ENCODE measurements around the gene TIMM44.
"Not testable (repeated sequence)": the region's sequence is repeated elsewhere in the genome, so short reads cannot be mapped to it uniquely, and the experiment has no call there.

The TIMM44 gene

GRCh38 chr19:7932276-7932929 lies 11.1 kb downstream of the TIMM44 start:
- H3K27me3 ChIP-seq, result no peaks in the 10 kb centered on the region
- H3K4me3 ChIP-seq, result no peak overlapping the region
- H3K36me3 ChIP-seq, result peaks cover 70 to 90% (median 84%) of the 10 kb centered on the region in 11 experiments
- H3K9ac ChIP-seq, result no peak overlapping the region
- TF ChIP-seq Cebpa-rat (IDR thresholded peaks at IDR 0.05), result no peak
- H3K27ac ChIP-seq, result no peak overlapping the region
- peaks cover 10 to 36% (median 31%) of the 10 kb centered on the region in 10 experiments; a peak in 19 of 20 replicates for H3K4me1 ChIP-seq
- H3K9me3 ChIP-seq (replicated peaks in 1 of 11), result no peaks in the 10 kb centered on the region
- peaks cover 0 to 100% (median 90%) of the 10 kb centered on the region in 11 experiments; a peak in 19 of 22 replicates for H4K20me1 ChIP-seq
- H3K4me2 ChIP-seq, result no peak overlapping the region

DNA sequence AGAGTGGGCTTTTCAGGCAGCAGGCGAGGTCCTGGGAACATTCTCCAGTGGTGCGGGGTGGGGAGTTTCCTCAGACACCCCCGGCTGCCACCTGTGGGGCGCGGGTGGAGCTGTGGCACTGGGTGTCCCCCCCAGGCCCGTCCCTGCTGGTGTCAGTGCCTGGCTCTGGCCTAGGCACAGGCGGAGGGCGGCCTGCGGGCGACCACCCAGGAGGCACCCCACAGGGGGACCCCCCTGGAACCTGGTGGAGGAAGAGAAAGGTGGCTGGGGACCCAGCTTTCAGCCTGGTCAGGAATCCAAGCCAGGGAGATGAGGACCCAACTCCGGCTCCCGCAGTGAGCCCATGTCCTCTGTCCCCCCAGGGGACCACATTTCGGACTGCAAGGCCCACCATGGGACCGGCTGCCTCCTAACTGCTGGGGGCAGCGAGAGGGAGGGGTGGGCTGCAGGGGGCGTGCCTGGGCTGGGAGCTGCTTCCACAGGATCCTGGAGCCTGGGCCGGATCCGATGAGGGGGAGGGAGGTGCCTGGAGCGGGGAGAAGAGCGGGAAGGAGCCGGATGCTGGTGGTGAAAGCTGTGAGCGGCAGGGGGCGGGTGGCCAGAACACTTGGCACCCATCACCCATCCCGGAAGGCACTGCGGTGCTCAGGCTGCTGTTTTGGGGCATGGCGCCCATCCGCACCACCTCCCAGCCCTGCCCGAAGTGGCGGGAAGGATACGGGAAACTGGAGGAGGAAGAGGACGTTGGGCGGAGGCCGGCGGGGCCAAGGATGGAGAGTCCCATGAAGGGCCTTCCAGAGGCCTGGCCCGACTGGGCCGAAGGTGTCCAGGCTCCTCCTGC lies 12.0 kb downstream of the TIMM44 start:
- Histone ChIP-seq H3K9ac (peak overlapping the region in 7 of 11 experiments; percentile 4 to 54 (median 45); a peak in 9 of 22 replicates), H3K4me2 (peak overlapping the region in 9 of 11 experiments; percentile 18 to 59 (median 41); a peak in 15 of 22 replicates), H4K20me1 (peaks cover 0 to 100% (median 89%) of the 10 kb centered on the region in 11 experiments; a peak in 20 of 22 replicates), H3K27me3 (no peaks in the 10 kb centered on the region), H3K36me3 (peaks cover 61 to 89% (median 77%) of the 10 kb centered on the region in 11 experiments), H3K4me3 (no peak overlapping the region), H3K9me3 (replicated peaks in 1 of 11) (no peaks in the 10 kb centered on the region), H3K27ac (0 out of 22 replicates have a peak overlapping the region, but pooled peaks of 1 of the 11 experiments have one; percentile 4), H3K4me1 (peaks cover 11 to 38% (median 32%) of the 10 kb centered on the region in 10 experiments; a peak in 19 of 20 replicates)
- no peak for TF ChIP-seq Cebpa-rat (IDR thresholded peaks at IDR 0.05)

DNA sequence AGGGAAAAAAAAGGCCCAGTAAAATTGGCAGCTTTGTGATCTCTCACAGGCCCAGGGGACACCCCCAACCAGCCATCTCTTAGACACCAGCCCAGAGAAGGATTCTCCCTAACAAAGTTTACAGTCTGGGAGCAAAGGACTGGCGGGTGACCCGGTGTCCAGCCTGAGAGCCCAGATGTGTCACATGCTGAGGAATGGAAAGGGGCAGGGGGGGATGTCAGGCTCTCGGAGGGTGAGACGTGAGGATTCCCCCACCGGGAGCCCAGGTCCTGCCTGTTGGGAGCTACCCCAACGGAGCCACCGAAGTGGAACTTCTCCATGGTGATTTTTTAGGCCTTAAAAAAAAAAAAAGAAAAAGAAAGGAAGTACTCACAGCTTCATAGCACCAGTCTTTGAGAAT lies 12.7 kb downstream of the TIMM44 start:
- H4K20me1 ChIP-seq, result peaks cover 0 to 97% (median 85%) of the 10 kb centered on the region in 11 experiments; a peak in 20 of 22 replicates
- H3K4me2 ChIP-seq, result peak overlapping the region in 8 of 11 experiments; percentile 18 to 59 (median 42); a peak in 13 of 22 replicates
- H3K27ac ChIP-seq, result peak overlapping the region in 3 of 11 experiments; percentile 4 to 35 (median 12); a peak in 1 of 22 replicates
- no peaks in the 10 kb centered on the region for H3K27me3 ChIP-seq
- TF ChIP-seq Cebpa-rat (IDR thresholded peaks at IDR 0.05), result no peak
- H3K9ac ChIP-seq, result peak overlapping the region in 8 of 11 experiments; percentile 4 to 54 (median 40); a peak in 9 of 22 replicates
- no peaks in the 10 kb centered on the region for H3K9me3 ChIP-seq (replicated peaks in 1 of 11)
- no peak overlapping the region for H3K4me3 ChIP-seq
- H3K36me3 ChIP-seq, result peaks cover 54 to 82% (median 70%) of the 10 kb centered on the region in 11 experiments
- H3K4me1 ChIP-seq, result peaks cover 14 to 42% (median 36%) of the 10 kb centered on the region in 10 experiments; a peak in 19 of 20 replicates

DNA sequence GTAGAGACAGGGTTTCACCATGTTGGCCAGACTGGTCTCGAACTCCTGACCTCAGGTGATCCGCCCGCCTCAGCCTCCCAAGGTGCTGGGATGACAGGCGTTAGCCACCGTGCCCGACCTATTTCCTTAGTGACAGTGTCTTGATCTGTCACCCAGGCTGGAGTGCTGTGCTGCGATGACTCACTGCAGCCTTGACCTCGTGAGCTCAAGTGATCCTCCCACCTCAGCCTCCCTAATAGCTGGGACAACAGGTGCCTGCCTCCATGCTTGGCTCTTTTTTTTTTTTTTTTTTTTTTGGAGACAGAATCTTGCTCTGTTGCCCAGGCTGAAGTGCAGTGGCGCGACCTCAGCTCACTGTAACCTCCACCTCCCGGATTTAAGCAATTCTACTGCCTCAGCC lies 13.4 kb downstream of the TIMM44 start:
- H3K4me1 ChIP-seq, result peaks cover 14 to 49% (median 41%) of the 10 kb centered on the region in 10 experiments; a peak in 19 of 20 replicates
- H3K9ac ChIP-seq; H3K9me3 ChIP-seq (replicated peaks in 1 of 11); H3K27ac ChIP-seq; H3K27me3 ChIP-seq; H3K4me3 ChIP-seq: not testable (repeated sequence)
- peaks cover 0 to 90% (median 80%) of the 10 kb centered on the region in 11 experiments; a peak in 20 of 22 replicates for H4K20me1 ChIP-seq
- peak overlapping the region in 7 of 11 experiments; percentile 18 to 59 (median 41); a peak in 10 of 22 replicates for H3K4me2 ChIP-seq
- peaks cover 47 to 75% (median 63%) of the 10 kb centered on the region in 11 experiments for H3K36me3 ChIP-seq

GRCh38 chr19:7928741-7929701 lies 14.4 kb downstream of the TIMM44 start:
- no peak for TF ChIP-seq Cebpa-rat (IDR thresholded peaks at IDR 0.05)
- peak overlapping the region in 4 of 11 experiments; percentile 1 to 27 (median 18); a peak in 1 of 22 replicates for H3K27ac ChIP-seq
- H3K9me3 ChIP-seq (replicated peaks in 1 of 11), result no peaks in the 10 kb centered on the region
- peaks cover 21 to 57% (median 50%) of the 10 kb centered on the region in 10 experiments for H3K4me1 ChIP-seq
- peak overlapping the region in 7 of 11 experiments; percentile 18 to 59 (median 41); a peak in 7 of 22 replicates for H3K4me2 ChIP-seq
- H3K36me3 ChIP-seq, result peaks cover 37 to 65% (median 53%) of the 10 kb centered on the region in 11 experiments
- peaks cover 0 to 12% (median 0%) of the 10 kb centered on the region in 11 experiments; a peak in 4 of 22 replicates for H3K27me3 ChIP-seq
- H3K4me3 ChIP-seq, result no peak overlapping the region
- H4K20me1 ChIP-seq, result peaks cover 0 to 88% (median 82%) of the 10 kb centered on the region in 11 experiments; a peak in 20 of 22 replicates
- H3K9ac ChIP-seq, result peak overlapping the region in 2 of 11 experiments; percentile 17 to 28; a peak in 3 of 22 replicates

DNA sequence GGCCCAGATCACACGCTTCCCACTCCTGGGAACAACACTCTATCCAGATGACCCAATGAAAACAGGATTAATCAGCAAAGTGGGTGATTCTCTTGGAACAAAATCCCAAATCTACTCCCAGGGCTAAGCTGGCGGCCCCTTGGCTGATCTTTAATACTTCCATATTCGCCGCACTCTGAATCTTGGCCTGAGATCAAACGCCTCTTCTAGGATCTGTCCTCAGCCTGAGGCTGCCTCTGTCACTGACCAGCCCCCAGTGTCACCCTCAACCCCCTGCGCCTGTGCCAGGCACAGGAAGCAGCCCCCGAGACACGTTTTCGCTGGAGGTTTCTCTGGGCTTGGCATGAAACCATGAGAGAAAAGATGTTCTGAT lies 15.1 kb downstream of the TIMM44 start:
- H4K20me1 ChIP-seq, result peaks cover 0 to 88% (median 82%) of the 10 kb centered on the region in 11 experiments; a peak in 21 of 22 replicates
- H3K27ac ChIP-seq, result no peak overlapping the region
- no peak for TF ChIP-seq Cebpa-rat (IDR thresholded peaks at IDR 0.05)
- peaks cover 0 to 12% (median 0%) of the 10 kb centered on the region in 11 experiments; a peak in 4 of 22 replicates for H3K27me3 ChIP-seq
- no peak overlapping the region for H3K4me3 ChIP-seq
- peak overlapping the region in 1 of 11 experiments; percentile 17; a peak in 2 of 22 replicates for H3K9ac ChIP-seq
- no peak overlapping the region for H3K4me2 ChIP-seq
- peaks cover 28 to 64% (median 57%) of the 10 kb centered on the region in 10 experiments for H3K4me1 ChIP-seq
- H3K9me3 ChIP-seq (replicated peaks in 1 of 11), result no peaks in the 10 kb centered on the region
- peaks cover 30 to 58% (median 48%) of the 10 kb centered on the region in 11 experiments for H3K36me3 ChIP-seq

GRCh38 chr19:7927605-7928333 lies 15.7 kb downstream of the TIMM44 start:
- Histone ChIP-seq H3K9me3 (replicated peaks in 1 of 11) (no peaks in the 10 kb centered on the region), H3K36me3 (peaks cover 26 to 58% (median 48%) of the 10 kb centered on the region in 11 experiments), H3K27me3 (peaks cover 0 to 12% (median 0%) of the 10 kb centered on the region in 11 experiments; a peak in 4 of 22 replicates), H3K4me3 (no peak overlapping the region), H3K4me2 (no peak overlapping the region), H3K9ac (peak overlapping the region in 1 of 11 experiments; percentile 17; a peak in 1 of 22 replicates), H4K20me1 (peaks cover 0 to 88% (median 82%) of the 10 kb centered on the region in 11 experiments; a peak in 21 of 22 replicates), H3K4me1 (peaks cover 34 to 67% (median 59%) of the 10 kb centered on the region in 10 experiments), H3K27ac (no peak overlapping the region)
- TF ChIP-seq Cebpa-rat (IDR thresholded peaks at IDR 0.05), result no peak
